Naive thymus-derived CD4-positive, alpha-beta T cell (primary cell): Measurements from ENCODE around the gene TMEM38A. TPM values are rescaled to one million over a fixed set of nuclear protein-coding genes. Genes with fewer than 3 reads are reported as not detected.
"Not testable (repeated sequence)": the region's sequence is repeated elsewhere in the genome, so short reads cannot be mapped to it uniquely, and the experiment has no call there.

ENCODE experiments used
- ATAC-seq: fragments of 150-1000 bp; cut with Tn5 transposase; 2 replicates; pipeline ENCODE4 v1.10.0; 2021; ENCODE audit warnings: mild to moderate bottlenecking, moderate library complexity
- CTCF ChIA-PET: fragments of 350-600 bp; sonication (Branson Sonifier 250); formaldehyde crosslinking; loops from one replicate; lab custom pipeline; 2021; ENCODE audit warnings: antibody characterized with exemption; lab: Charles Lee
- POLR2A ChIA-PET: fragments of 350-600 bp; sonication (Branson Sonifier 250); formaldehyde crosslinking; loops from one replicate; lab custom pipeline; 2021; ENCODE audit warnings: antibody characterized with exemption, inconsistent platforms; lab: Charles Lee
- DNase-seq, 9 donors: peaks; one replicate each; pipeline versions ENCODE4 v3.0.0 to v3.0.0-alpha.2; 2020 to 2022; ENCODE audit warnings: mixed read lengths in 1 of 9
- H3K27ac ChIP-seq: one replicate; pipeline ENCODE4 v1.7.0; 2013; ENCODE audit warnings: mild to moderate bottlenecking, low read depth, low read length, moderate library complexity
- H3K27me3 ChIP-seq, 2 donors: one replicate each; pipeline ENCODE4 v1.7.0; 2013; ENCODE audit warnings: low read length in 2 of 2, mild to moderate bottlenecking in 2 of 2, moderate library complexity in 2 of 2; ENCODE audit not compliant: control insufficient read depth in 2 of 2, insufficient read depth in 2 of 2
- H3K36me3 ChIP-seq, 3 experiments: 1 replicate in 2 of 3; 2 replicates in 1 of 3; pipeline ENCODE4 v1.7.0; 2013; ENCODE audit warnings: low read length in 3 of 3, mild to moderate bottlenecking in 3 of 3, moderate library complexity in 1 of 3; ENCODE audit not compliant: insufficient read depth in 3 of 3, control insufficient read depth in 2 of 3
- H3K4me1 ChIP-seq, 2 donors: one replicate each; pipeline ENCODE4 v1.7.0; 2013; ENCODE audit warnings: low read length in 2 of 2, mild to moderate bottlenecking in 2 of 2, moderate library complexity in 1 of 2; ENCODE audit not compliant: control insufficient read depth in 2 of 2, insufficient read depth in 2 of 2
- H3K4me3 ChIP-seq: 2 replicates; pipeline ENCODE4 v1.7.0; 2013; ENCODE audit warnings: mild to moderate bottlenecking, low read length
- H3K9me3 ChIP-seq, 3 experiments: 1 replicate in 2 of 3; 2 replicates in 1 of 3; pipeline ENCODE4 v1.7.0; 2013; ENCODE audit warnings: low read length in 3 of 3; ENCODE audit not compliant: control insufficient read depth in 2 of 3
- H3K27ac Mint-ChIP-seq, 9 donors: one replicate each; pipeline ENCODE4 v1.8.0; 2020 to 2022; ENCODE audit warnings: mixed read lengths in 9 of 9, mild to moderate bottlenecking in 8 of 9, moderate library complexity in 5 of 9, inconsistent platforms in 2 of 9
- H3K27me3 Mint-ChIP-seq, 5 donors: one replicate each; pipeline ENCODE4 v1.8.0; 2021 to 2022; ENCODE audit warnings: mixed read lengths in 5 of 5, mild to moderate bottlenecking in 1 of 5
- H3K36me3 Mint-ChIP-seq, 5 donors: one replicate each; pipeline ENCODE4 v1.8.0; 2020 to 2022; ENCODE audit warnings: mixed read lengths in 5 of 5, mild to moderate bottlenecking in 3 of 5, inconsistent platforms in 1 of 5
- H3K4me1 Mint-ChIP-seq, 7 donors: one replicate each; pipeline ENCODE4 v1.8.0; 2020 to 2022; ENCODE audit warnings: mixed read lengths in 7 of 7, mild to moderate bottlenecking in 3 of 7, inconsistent platforms in 1 of 7
- H3K4me3 Mint-ChIP-seq, 10 donors: one replicate each; pipeline ENCODE4 v1.8.0; 2020 to 2022; ENCODE audit warnings: mild to moderate bottlenecking in 10 of 10, mixed read lengths in 10 of 10, moderate library complexity in 6 of 10, inconsistent platforms in 2 of 10
- H3K9me3 Mint-ChIP-seq, 11 donors: one replicate each; pipeline ENCODE4 v1.8.0; 2020 to 2022; ENCODE audit warnings: mixed read lengths in 11 of 11, mild to moderate bottlenecking in 4 of 11, inconsistent platforms in 1 of 11, moderate library complexity in 1 of 11
- intact Hi-C, 2 donors: fragments of 100-400 bp; cut with micrococcal nuclease; formaldehyde crosslinking; loops; one replicate each; pipeline ENCODE4 v1.15.1; 2023
- polyA plus RNA-seq, 2 donors: library from polyadenylated mRNA; unstranded; fragments of 300-500 nt; fragmentation: Illumina TruSeq; gene quantifications; one replicate each; pipeline ENCODE4 v1.2.3, GENCODE V29; 2021
- total RNA-seq, 6 experiments: library from RNA in 5 of 6; stranded (reverse) in 5 of 6; gene quantifications; 1 replicate in 5 of 6; 2 replicates in 1 of 6; pipeline ENCODE4 v1.2.3 and lab custom pipeline; 2021 to 2026

The TMEM38A gene
- total and polyA plus RNA-seq, 7 experiments from 2014 or later = 0.27 to 1.4 (median 0.57) TPM

DNA sequence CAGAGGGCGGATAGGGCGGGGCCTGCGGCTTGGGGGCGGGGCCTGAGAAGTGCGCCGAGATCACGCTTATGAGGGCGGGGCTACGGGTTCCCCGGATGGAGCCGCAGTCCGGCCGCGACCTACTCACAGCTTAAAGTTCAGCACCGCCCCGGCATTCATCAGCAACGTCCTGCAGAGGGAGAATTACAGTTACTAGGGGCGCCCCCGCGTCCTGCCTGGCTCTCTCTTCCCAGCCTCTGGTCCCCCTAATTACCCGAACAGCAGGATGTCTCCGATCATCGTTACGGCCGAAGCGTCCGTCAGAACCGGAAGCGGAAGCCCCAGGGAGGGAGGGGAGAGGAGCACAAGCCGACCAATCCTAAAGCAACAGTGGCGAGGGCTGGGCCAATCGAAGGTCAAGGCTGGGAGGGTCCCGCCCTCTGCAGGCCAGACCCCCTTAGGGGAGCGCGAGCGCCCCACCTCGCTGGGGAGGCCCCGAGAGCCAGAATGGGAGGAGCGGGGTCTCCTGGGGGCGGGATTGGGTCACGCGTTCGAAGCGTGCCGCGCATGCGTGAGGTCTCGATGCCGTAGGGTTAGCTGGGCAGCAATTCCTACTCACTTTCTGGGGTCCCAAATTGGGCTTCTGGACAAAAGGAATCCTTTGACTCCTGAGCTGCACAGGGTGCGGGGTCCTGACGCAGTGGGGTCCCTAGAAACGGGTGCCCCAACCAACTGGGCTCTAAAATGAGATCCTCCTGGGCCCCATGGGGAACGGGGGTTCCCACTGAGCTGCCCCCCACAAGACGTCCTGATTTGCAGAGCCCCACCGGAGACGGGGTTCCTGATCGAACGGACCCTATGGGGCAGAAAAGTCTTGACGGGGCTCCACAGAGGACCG lies 869 bp upstream of the TMEM38A start, which contains the start of gene SMIM7:
TSS of gene SMIM7 (minus strand) at position 313 of the 877 bp plus-strand sequence. CDS start at position 279, 34 bp downstream.
- ATAC-seq (peak; percentile 98), DNase-seq (peak; percentile 95 to 100 (median 99))
- peak within 1 kb of the TSS; percentile 74 for H3K4me3 ChIP-seq
- Mint-ChIP-seq H3K4me1 (peaks cover 22 to 55% (median 41%) of the 10 kb centered on the region in 7 donors), H3K27me3 (peaks cover 0 to 24% (median 0%) of the 10 kb centered on the region in 5 donors), H3K36me3 (peaks cover 0 to 24% (median 10%) of the 10 kb centered on the region in 5 donors), H3K9me3 (no peaks in the 10 kb centered on the region), H3K27ac (peak within 1 kb of the TSS; percentile 96 to 99 (median 98)), H3K4me3 (peak within 1 kb of the TSS; percentile 88 to 100 (median 98))
- H3K9me3 ChIP-seq = no peaks in the 10 kb centered on the region
- H3K27ac ChIP-seq = peak within 1 kb of the TSS; percentile 91
- ChIA-PET POLR2A (interaction anchor here (0.6 to 4.1 kb wide), 14 partner anchors 10 to 607 kb away, joined by 3 to 40 read pairs (median 4); partner anchors contain the start of genes BABAM1, KLF2 and MED26), CTCF (no interaction called here)
- intact Hi-C loops = loop anchor here (1.0 to 2.0 kb wide), 12 partner anchors 32 to 823 kb away; partner anchors contain the start of genes C19orf44 (in 2 of the 2), CALR3 (in 2 of the 2), CHERP (in 2 of the 2) and MED26 (in 2 of the 2)
- H3K4me1 ChIP-seq = peaks cover 19 to 30% of the 10 kb centered on the region in 2 donors
- no peaks in the 10 kb centered on the region for H3K27me3 ChIP-seq
- H3K36me3 ChIP-seq = peaks cover under 1 to 39% (median 2%) of the 10 kb centered on the region in 3 experiments

GRCh38 chr19:16661480-16662034 lies 618 bp downstream of the TMEM38A start:
- peak overlapping the region in 4 of 9 donors; percentile 26 to 82 (median 64) for H3K27ac Mint-ChIP-seq
- H3K36me3 ChIP-seq = peaks cover 0 to 26% (median 0%) of the 10 kb centered on the region in 3 experiments
- peaks cover 0 to 16% (median 10%) of the 10 kb centered on the region in 5 donors for H3K36me3 Mint-ChIP-seq
- H3K4me1 ChIP-seq = peaks cover 19 to 30% of the 10 kb centered on the region in 2 donors
- POLR2A ChIA-PET = interaction anchor here (0.5 to 4.1 kb wide), 4 partner anchors 32 to 518 kb away, joined by 3 to 40 read pairs (median 3); partner anchors contain the start of gene MED26
- H3K27ac ChIP-seq = peak overlapping the region; percentile 35
- H3K27me3 Mint-ChIP-seq = peaks cover 0 to 24% (median 0%) of the 10 kb centered on the region in 5 donors
- peak overlapping the region; percentile 52 for H3K4me3 ChIP-seq
- H3K9me3 Mint-ChIP-seq = no peaks in the 10 kb centered on the region
- DNase-seq (peak in 3 of 9 donors; percentile 4 to 25 (median 7)), ATAC-seq (no peak)
- H3K27me3 ChIP-seq = no peaks in the 10 kb centered on the region
- intact Hi-C loops = no loop called here
- H3K4me1 Mint-ChIP-seq = peaks cover 22 to 45% (median 36%) of the 10 kb centered on the region in 7 donors
- H3K9me3 ChIP-seq = no peaks in the 10 kb centered on the region
- CTCF ChIA-PET = interaction anchor here (0.6 kb wide), 1 partner anchor 535 kb away, joined by 4 read pairs; no protein-coding TSS in a partner anchor
- peak overlapping the region; percentile 75 to 97 (median 83) for H3K4me3 Mint-ChIP-seq

DNA sequence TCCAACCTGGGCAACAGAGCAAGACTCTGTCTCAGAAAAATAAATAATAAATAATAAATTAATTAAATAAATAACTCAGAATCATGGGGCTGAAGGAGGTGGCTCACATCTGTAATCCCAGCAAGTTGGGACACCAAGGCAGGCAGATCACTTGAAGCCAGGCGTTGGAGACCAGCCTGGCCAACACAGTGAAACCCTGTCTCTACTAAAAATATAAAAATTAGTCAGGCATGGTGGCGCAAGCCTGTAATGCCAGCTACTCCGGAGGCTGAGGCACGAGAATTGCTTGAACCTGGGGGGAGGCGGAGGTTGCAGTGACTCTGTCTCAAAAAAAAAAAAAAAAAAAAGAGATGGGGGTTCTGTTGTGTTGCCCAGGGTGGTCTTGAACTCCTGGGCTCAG lies 7.2 kb downstream of the TMEM38A start:
- Mint-ChIP-seq H3K36me3 (no peaks in the 10 kb centered on the region), H3K4me1 (peaks cover 0 to 10% (median 4%) of the 10 kb centered on the region in 7 donors), H3K4me3 (no peak overlapping the region), H3K27me3 (peaks cover 0 to 6% (median 0%) of the 10 kb centered on the region in 5 donors), H3K27ac (no peak overlapping the region), H3K9me3 (no peaks in the 10 kb centered on the region)
- Histone ChIP-seq H3K4me3 (no peak overlapping the region), H3K27ac (no peak overlapping the region), H3K36me3 (no peaks in the 10 kb centered on the region), H3K9me3 (no peaks in the 10 kb centered on the region), H3K27me3 (no peaks in the 10 kb centered on the region), H3K4me1 (no peaks in the 10 kb centered on the region)
- intact Hi-C loops = no loop called here
- no peak for ATAC-seq
- POLR2A ChIA-PET = no interaction called here
- DNase-seq = no peak
- CTCF ChIA-PET = interaction anchor here (0.7 kb wide), 1 partner anchor 285 kb away, joined by 3 read pairs; no protein-coding TSS in a partner anchor

- H3K9me3 Mint-ChIP-seq, H3K4me3 Mint-ChIP-seq, CTCF ChIA-PET, H3K27ac ChIP-seq, H3K4me3 ChIP-seq, H3K4me1 Mint-ChIP-seq, POLR2A ChIA-PET, H3K27me3 ChIP-seq, H3K27ac Mint-ChIP-seq, H3K9me3 ChIP-seq, ATAC-seq, H3K36me3 ChIP-seq, DNase-seq, H3K4me1 ChIP-seq, intact Hi-C loops, H3K27me3 Mint-ChIP-seq, H3K36me3 Mint-ChIP-seq: not testable (repeated sequence)
Measured at GRCh38 chr19:16668702-16669101, 7.8 kb downstream of the TMEM38A start.

GRCh38 chr19:16670291-16670690 lies 9.4 kb downstream of the TMEM38A start:
- no peak for ATAC-seq
- H3K4me1 ChIP-seq = no peaks in the 10 kb centered on the region
- H3K27me3 ChIP-seq = no peaks in the 10 kb centered on the region
- H3K27ac ChIP-seq = no peak overlapping the region
- H3K36me3 Mint-ChIP-seq = no peaks in the 10 kb centered on the region
- ChIA-PET CTCF (no interaction called here), POLR2A (interaction anchor here (0.9 kb wide), 1 partner anchor 10 kb away, joined by 4 read pairs; the partner anchor contains the start of gene TMEM38A)
- H3K36me3 ChIP-seq = no peaks in the 10 kb centered on the region
- H3K27ac Mint-ChIP-seq = no peak overlapping the region
- no peak overlapping the region for H3K4me3 ChIP-seq
- no peaks in the 10 kb centered on the region for H3K9me3 Mint-ChIP-seq
- no peaks in the 10 kb centered on the region for H3K27me3 Mint-ChIP-seq
- H3K4me3 Mint-ChIP-seq = no peak overlapping the region
- peaks cover 0 to 4% (median 0%) of the 10 kb centered on the region in 7 donors for H3K4me1 Mint-ChIP-seq
- no peak for DNase-seq
- no peaks in the 10 kb centered on the region for H3K9me3 ChIP-seq
- intact Hi-C loops = no loop called here

DNA sequence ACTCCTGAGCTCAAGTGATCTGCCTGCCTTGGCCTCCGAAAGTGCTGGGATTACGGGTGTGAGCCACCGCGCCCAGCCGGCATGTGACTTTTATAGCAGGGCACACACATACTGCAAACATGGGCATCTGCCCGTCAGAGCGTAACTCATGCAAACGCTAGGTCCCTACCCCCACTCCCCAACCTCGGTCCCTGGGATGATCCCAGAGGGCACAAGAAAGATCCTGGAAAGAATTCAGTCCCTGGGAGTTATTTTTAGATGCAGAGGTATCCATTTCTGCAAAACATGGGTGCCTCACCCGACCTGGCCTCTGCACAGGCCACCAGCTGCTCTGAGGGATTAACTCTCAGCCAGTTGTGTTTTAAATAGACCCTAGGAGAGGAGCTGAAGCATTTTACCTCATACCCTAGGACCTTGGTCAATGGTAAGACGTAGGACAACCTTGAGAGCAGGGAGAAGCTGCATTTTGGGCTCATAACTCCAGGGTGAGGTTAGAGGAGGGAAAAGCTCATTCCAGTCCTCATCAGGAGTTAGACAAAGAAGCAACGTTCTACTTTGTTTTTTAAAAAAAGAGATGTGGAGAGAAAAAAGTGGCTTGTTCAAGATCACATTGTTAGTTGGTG lies 10.8 kb downstream of the TMEM38A start:
- intact Hi-C loops = no loop called here
- no peak overlapping the region for H3K27ac Mint-ChIP-seq
- no peaks in the 10 kb centered on the region for H3K4me1 ChIP-seq
- H3K4me3 Mint-ChIP-seq = no peak overlapping the region
- CTCF ChIA-PET = no interaction called here
- DNase-seq (no peak), ATAC-seq (no peak)
- no peaks in the 10 kb centered on the region for H3K36me3 Mint-ChIP-seq
- no peak overlapping the region for H3K4me3 ChIP-seq
- no peak overlapping the region for H3K27ac ChIP-seq
- H3K27me3 ChIP-seq = no peaks in the 10 kb centered on the region
- peaks cover 0 to 4% (median 0%) of the 10 kb centered on the region in 7 donors for H3K4me1 Mint-ChIP-seq
- no peaks in the 10 kb centered on the region for H3K36me3 ChIP-seq
- H3K9me3 ChIP-seq = no peaks in the 10 kb centered on the region
- no peaks in the 10 kb centered on the region for H3K27me3 Mint-ChIP-seq
- POLR2A ChIA-PET = no interaction called here
- H3K9me3 Mint-ChIP-seq = no peaks in the 10 kb centered on the region
